NCI-H524 (cell line): ENCODE results near the gene PCDHGB7.
"Not testable (repeated sequence)": the region's sequence is repeated elsewhere in the genome, so short reads cannot be mapped to it uniquely, and the experiment has no call there.

ENCODE experiments used
- DNase-seq, 2 experiments: peaks; one replicate each; lab custom pipeline; 2025; lab: John Stamatoyannopoulos, UW

The PCDHGB7 gene

DNA sequence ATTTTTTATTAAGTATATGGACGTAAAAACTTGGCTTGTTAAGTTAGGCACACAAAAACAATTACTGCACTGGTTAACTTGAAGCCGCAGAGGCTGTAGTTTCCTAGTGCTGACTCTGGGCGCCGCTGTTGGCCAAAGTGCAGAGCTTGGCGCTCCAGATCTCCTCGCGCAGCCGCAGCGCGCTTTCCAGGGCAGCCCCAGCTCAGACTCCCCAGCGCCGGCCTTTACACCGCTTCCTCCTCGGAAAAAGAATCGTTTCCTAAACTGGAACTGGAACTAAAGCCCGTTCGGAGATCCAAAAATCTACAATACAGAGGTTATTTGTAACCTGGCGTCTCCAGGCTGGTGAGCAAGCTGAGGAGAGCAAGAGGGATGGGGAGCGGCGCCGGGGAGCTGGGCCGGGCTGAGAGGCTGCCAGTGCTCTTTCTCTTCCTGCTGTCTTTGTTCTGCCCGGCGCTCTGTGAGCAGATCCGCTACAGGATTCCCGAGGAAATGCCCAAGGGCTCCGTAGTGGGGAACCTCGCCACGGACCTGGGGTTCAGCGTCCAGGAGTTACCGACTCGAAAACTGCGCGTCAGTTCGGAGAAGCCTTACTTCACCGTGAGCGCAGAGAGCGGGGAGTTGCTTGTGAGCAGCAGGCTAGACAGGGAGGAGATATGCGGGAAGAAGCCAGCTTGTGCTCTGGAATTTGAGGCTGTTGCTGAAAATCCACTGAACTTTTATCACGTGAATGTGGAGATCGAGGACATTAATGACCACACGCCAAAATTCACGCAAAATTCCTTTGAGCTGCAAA, 19.5 kb upstream of the PCDHGB7 start, which contains the start of gene PCDHGB5:
TSS of gene PCDHGB5 (plus strand) at position 192 of the 796 bp plus-strand sequence. CDS start at position 373, 181 bp downstream.
- not testable (repeated sequence) for DNase-seq

DNA sequence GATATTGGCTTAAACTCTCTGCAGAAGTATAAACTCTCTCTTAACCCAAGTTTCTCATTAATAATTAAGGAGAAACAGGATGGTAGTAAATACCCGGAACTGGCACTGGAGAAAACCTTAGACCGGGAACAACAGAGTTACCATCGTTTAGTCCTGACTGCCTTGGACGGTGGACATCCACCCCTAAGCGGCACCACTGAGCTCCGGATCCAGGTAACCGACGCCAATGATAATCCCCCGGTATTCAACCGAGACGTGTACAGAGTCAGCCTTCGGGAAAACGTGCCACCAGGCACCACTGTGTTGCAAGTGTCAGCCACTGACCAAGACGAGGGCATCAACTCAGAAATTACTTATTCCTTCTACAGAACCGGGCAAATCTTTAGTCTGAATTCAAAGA, 18.9 kb upstream of the PCDHGB7 start:
- DNase-seq, result no peak

DNA sequence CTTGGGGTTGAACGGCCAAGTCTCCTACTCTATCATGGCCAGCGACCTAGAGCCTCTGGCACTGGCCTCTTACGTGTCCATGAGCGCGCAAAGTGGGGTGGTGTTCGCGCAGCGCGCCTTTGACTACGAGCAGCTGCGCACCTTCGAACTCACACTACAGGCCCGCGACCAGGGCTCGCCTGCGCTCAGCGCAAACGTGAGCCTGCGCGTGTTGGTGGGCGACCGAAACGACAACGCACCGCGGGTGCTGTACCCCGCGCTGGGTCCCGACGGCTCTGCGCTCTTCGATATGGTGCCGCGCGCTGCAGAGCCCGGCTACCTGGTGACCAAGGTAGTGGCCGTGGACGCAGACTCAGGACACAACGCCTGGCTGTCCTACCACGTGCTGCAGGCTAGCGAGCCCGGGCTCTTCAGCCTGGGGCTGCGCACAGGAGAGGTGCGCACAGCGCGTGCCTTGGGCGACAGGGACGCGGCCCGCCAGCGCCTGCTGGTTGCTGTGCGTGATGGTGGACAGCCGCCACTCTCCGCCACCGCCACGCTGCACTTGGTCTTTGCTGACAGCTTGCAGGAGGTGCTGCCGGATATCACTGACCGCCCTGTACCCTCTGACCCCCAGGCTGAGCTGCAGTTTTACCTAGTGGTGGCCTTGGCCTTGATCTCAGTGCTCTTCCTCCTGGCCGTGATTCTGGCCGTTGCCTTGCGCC, 17.8 kb upstream of the PCDHGB7 start:
- DNase-seq, result no peak

DNA sequence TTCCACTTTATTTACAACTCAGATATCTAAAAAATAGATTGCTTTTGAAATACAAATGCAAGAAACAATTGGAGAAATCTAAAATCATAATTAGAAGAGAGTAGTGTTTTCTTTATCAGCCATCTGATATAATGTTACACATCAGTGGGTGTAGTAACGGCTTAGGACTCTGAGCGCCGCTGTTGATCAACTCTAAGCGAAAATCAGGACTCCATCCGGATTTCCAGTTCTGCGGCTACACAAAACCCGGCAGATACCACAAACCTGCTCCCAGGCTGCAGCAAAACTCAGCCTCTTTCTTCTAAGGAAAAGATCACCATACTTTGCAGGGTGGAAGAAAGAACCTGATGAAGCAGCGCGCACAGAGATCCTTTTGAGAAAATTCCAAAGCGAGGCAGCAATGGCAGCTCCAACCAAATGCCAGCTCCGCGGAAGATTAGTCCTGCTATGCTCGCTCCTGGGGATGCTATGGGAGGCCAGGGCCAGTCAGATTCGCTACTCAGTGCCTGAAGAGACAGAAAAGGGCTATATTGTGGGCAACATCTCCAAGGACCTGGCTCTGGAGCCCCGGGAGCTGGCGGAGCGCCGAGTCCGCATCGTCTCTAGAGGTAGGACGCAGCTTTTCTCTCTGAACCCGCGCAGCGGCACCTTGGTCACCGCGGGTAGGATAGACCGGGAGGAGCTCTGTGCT, 14.8 kb upstream of the PCDHGB7 start, which contains the start of gene PCDHGA9:
TSS of gene PCDHGA9 (plus strand) at position 226 of the 691 bp plus-strand sequence. CDS start at position 401, 175 bp downstream.
- DNase-seq, result peak in 1 of 2 experiments; percentile 15

DNA sequence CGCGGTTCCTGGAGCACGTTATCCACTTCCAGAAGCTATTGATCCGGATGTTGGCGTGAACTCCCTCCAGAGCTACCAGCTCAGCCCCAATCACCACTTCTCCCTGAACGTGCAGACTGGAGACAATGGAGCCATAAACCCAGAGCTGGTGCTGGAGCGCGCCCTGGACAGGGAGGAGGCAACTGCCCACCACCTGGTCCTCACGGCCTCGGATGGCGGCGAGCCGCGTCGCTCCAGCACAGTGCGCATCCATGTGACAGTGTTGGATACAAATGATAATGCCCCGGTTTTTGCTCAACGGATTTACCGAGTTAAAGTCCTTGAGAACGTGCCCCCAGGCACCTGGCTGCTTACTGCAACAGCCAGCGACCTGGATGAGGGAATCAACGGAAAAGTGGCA, 14.1 kb upstream of the PCDHGB7 start:
- DNase-seq, result no peak

DNA sequence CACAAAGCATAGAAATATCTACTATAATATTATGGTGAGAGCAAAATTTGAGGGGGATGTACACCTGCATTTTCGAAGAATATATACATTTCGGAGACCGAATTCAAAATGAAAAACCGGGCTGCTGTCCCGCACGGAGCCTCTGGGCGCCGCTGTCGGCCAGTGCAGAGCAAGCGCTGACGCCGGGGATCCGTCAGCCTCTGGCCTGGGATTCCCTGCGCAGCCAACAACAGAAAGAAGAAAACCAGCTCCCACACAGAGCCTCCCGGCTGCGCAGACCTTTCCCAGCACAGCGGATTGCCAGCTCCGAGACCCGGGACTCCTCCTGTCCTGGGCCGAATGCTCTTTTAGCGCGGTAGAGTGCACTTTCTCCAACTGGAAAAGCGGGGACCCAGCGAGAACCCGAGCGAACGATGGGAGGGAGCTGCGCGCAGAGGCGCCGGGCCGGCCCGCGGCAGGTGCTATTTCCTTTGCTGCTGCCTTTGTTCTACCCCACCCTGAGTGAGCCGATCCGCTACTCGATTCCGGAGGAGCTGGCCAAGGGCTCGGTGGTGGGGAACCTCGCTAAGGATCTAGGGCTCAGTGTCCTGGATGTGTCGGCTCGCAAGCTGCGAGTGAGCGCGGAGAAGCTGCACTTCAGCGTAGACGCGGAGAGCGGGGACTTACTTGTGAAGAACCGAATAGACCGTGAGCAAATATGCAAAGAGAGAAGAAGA, 9.5 kb upstream of the PCDHGB7 start, which contains the start of gene PCDHGB6:
TSS of gene PCDHGB6 (plus strand) at position 232 of the 716 bp plus-strand sequence. CDS start at position 414, 182 bp downstream.
- not testable (repeated sequence) for DNase-seq

DNA sequence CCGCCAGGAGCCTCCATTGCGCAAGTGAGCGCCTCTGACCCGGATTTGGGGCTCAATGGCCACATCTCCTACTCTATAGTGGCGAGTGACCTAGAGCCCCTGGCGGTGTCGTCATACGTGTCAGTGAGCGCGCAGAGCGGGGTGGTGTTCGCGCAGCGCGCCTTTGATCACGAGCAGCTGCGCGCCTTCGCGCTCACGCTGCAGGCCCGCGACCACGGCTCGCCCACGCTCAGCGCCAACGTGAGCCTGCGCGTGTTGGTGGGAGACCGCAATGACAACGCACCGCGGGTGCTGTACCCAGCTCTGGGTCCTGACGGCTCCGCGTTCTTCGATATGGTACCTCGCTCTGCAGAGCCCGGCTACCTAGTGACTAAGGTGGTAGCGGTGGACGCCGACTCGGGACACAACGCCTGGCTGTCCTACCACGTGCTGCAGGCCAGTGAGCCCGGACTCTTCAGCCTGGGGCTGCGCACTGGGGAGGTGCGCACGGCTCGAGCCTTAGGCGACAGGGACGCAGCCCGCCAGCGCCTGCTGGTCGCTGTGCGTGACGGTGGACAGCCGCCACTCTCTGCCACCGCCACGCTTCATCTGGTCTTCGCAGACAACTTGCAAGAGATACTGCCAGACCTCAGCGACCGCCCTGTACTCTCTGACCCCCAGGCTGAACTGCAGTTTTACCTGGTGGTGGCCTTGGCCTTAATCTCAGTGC, 7.7 kb upstream of the PCDHGB7 start:
- no peak for DNase-seq

DNA sequence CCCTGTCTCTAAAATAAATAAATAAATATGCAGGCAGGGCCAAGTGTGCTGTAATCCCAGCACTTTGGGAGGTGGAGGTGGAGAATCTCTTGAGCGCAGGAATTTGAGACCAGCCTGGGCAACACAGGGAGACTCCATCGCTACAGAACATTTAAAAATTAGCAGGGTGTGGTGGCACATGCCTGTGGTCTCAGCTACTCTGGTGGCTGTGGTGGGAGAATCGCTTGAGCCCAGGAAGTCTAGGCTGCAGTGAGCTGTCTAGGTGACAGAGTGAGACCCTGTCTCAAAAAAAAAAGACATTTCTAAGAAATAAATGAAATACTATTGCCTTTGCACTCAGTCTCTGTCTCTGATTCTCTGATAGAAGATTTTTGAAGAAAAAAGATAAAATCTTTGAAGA, 5.9 kb upstream of the PCDHGB7 start:
- no peak for DNase-seq

DNA sequence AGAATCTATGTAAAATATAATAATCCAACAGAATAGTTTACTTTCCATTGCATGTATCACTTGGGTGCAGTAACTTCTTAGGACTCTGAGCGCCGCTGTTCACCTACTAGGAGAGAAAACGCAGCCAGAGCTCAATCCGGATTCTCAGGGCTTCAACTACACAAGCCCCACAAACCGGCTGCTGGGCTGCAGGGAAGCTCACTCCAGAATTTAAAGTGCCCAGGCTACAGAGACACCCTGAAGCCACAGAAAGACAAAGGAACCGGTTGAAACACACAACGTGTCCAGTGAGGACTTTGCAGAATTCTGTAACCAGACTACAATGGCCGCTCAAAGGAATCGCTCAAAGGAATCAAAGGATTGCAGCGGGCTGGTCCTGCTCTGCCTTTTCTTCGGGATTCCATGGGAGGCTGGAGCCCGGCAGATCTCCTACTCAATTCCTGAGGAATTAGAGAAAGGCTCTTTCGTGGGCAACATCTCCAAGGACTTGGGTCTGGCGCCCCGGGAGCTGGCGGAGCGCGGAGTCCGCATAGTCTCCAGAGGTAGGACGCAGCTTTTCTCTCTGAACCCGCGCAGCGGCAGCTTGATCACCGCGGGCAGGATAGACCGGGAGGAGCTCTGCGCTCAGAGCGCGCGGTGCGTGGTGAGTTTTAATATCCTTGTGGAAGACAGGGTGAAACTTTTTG, 4.5 kb upstream of the PCDHGB7 start, which contains the start of gene PCDHGA10:
TSS of gene PCDHGA10 (plus strand) at position 134 of the 686 bp plus-strand sequence. CDS start at position 323, 189 bp downstream.
- DNase-seq, result peak; percentile 9 to 42

DNA sequence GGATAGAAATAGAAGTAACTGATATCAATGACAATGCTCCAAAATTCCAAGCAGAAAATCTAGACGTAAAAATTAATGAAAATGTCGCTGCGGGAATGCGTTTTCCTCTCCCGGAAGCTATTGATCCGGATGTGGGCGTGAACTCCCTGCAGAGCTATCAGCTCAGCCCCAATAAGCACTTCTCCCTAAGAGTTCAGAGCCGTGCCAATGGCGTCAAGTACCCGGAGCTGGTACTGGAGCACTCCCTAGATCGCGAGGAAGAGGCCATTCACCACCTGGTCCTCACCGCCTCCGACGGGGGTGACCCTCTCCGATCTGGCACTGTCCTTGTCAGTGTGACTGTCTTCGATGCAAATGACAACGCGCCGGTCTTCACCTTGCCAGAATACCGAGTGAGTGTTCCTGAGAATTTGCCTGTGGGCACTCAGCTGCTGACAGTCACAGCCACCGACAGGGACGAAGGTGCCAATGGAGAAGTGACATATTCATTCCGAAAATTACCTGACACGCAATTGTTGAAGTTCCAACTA, 3.9 kb upstream of the PCDHGB7 start:
- no peak for DNase-seq

DNA sequence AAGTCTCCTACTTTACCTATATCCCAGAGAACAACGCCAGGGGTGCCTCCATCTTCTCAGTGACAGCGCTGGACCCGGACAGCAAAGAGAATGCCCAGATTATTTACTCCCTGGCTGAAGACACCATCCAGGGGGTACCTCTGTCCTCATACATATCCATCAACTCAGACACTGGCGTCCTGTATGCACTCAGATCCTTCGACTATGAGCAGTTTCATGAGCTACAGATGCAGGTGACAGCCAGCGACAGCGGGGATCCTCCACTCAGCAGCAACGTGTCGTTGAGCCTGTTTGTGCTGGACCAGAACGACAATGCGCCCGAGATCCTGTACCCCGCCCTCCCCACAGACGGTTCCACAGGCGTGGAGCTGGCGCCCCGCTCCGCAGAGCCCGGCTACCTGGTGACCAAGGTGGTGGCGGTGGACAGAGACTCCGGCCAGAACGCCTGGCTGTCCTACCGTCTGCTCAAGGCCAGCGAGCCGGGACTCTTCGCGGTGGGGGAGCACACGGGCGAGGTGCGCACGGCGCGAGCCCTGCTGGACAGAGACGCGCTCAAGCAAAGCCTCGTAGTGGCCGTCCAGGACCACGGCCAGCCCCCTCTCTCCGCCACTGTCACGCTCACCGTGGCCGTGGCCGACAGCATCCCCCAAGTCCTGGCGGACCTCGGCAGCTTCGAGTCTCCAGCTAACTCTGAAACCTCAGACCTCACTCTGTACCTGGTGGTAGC, 2.8 kb upstream of the PCDHGB7 start:
- DNase-seq, result not testable (repeated sequence)

DNA sequence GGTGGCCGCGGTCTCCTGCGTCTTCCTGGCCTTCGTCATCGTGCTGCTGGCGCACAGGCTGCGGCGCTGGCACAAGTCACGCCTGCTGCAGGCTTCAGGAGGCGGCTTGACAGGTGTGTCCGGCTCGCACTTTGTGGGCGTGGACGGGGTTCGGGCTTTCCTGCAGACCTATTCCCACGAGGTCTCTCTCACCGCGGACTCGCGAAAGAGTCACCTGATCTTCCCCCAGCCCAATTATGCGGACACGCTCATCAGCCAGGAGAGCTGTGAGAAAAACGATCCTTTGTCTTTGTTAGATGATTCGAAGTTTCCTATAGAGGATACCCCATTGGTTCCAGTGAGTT, 2.2 kb upstream of the PCDHGB7 start:
- DNase-seq, result not testable (repeated sequence)

DNA sequence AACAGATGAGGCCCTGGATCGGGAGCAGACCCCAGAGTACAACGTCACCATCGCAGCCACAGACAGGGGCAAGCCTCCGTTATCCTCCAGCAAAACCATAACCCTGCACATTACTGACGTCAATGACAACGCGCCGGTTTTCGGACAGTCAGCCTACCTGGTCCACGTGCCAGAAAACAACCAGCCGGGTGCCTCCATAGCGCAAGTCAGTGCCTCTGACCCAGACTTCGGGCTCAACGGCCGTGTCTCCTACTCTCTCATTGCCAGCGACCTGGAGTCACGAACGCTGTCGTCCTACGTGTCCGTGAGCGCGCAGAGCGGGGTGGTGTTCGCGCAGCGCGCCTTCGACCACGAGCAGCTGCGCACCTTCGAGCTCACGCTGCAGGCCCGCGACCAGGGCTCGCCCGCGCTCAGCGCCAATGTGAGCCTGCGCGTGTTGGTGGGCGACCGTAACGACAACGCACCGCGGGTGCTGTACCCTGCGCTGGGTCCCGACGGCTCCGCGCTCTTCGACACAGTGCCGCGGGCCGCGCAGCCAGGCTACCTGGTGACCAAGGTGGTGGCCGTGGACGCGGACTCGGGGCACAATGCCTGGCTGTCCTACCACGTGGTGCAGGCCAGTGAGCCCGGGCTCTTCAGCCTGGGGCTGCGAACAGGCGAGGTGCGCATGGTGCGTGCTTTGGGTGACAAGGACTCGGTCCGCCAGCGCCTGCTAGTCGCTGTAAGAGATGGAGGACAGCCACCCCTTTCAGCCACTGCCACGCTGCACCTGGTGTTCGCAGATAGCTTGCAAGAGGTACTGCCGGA, 1.8 kb downstream of the PCDHGB7 start:
- DNase-seq, result no peak

DNA sequence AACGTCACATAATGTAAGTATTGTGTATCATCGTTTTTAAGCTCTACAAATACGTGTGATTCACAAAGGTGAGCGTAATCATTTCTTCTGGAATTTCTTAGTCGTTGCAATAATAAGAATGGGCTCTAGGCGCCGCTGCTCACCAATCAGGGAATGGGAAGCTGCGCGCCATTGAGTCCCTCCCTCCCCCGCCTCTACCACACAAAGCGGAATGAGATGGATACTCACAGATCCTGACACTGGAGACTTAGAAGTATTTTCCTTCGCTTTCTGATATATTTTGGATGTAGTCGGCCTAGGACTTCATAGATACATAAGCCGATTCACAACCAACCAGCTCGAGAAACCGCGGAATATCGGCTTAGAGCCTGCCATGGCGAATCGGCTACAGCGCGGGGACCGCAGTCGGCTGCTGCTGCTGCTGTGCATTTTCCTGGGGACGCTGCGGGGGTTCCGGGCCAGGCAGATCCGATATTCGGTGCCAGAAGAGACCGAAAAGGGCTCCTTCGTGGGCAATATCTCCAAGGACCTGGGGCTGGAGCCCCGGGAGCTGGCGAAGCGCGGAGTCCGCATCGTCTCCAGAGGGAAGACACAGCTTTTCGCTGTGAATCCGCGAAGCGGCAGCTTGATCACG, 3.5 kb downstream of the PCDHGB7 start, which contains the start of gene PCDHGA11:
TSS of gene PCDHGA11 (plus strand) at position 197 of the 634 bp plus-strand sequence. CDS start at position 374, 177 bp downstream.
- DNase-seq, result no peak

DNA sequence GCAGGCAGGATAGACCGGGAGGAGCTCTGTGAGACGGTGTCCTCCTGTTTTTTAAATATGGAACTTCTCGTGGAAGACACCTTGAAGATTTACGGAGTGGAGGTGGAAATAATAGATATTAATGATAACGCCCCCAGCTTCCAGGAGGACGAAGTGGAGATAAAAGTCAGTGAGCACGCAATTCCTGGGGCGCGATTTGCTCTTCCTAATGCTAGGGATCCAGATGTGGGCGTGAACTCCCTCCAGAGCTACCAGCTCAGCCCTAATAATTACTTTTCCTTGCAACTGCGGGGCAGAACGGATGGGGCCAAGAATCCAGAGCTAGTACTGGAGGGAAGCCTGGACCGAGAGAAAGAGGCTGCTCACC, 4.0 kb downstream of the PCDHGB7 start:
- DNase-seq, result no peak

DNA sequence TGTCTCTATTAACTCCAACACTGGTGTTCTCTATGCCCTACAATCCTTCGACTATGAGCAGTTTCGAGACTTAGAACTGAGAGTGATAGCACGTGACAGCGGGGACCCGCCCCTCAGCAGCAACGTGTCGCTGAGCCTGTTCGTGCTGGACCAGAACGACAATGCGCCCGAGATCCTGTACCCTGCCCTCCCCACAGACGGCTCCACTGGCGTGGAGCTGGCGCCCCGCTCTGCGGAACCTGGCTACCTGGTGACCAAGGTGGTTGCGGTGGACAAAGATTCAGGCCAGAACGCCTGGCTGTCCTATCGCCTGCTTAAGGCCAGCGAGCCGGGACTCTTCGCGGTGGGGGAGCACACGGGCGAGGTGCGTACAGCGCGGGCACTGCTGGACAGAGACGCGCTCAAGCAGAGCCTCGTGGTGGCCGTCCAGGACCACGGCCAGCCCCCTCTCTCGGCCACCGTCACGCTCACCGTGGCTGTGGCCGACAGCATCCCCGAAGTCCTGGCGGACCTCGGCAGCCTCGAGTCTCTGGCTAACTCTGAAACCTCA, 5.3 kb downstream of the PCDHGB7 start:
- no peak for DNase-seq

DNA sequence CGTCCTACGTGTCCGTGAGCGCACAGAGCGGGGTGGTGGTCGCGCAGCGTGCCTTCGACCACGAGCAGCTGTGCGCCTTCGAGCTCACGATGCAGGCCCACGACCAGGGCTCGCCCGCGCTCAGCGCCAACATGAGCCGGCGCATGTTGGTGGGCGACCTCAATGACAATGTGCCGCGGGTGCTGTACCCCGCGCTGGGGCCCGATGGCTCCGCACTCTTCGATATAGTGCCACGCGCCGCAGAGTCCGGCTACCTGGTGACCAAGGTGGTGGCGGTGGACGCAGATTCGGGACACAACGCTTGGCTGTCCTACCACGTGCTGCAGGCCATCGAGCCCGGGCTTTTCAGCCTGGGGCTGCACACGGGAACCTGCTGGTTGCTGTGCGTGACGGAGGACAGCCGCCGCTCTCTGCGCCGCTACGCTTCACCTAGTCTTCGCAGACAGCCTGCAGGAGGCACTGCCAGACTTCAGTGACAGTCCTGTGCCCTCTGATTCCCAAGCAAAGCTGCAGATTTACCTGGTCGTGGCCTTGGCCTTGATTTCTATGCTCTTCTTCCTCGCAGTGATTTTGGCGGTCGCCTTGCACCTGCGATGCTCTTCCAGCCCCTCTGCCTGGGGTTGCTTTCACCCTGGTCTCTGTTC, 10.4 kb downstream of the PCDHGB7 start:
- no peak for DNase-seq
